Mesodermal cell (in vitro differentiated cells): ENCODE measurements around the gene MGLL.

Experiments used
- H3K27ac ChIP-seq: 2 replicates; pipeline ENCODE4 v1.7.0; 2013; ENCODE audit warnings: mild to moderate bottlenecking, low read depth, low read length, moderate library complexity; ENCODE audit not compliant: severe bottlenecking
- H3K36me3 ChIP-seq: 2 replicates; pipeline ENCODE4 v1.7.1; 2013; ENCODE audit warnings: mild to moderate bottlenecking, low read length, moderate library complexity; ENCODE audit not compliant: control insufficient read depth, insufficient read depth
- H3K4me1 ChIP-seq: one replicate; pipeline ENCODE4 v1.7.1; 2013; ENCODE audit warnings: mild to moderate bottlenecking, low read length; ENCODE audit not compliant: insufficient read depth, control insufficient read depth, poor library complexity, severe bottlenecking
- H3K4me3 ChIP-seq: 2 replicates; pipeline ENCODE4 v1.7.0; 2013; ENCODE audit warnings: low read length, control low read depth, mild to moderate bottlenecking; ENCODE audit not compliant: insufficient read depth, poor library complexity, severe bottlenecking; ENCODE audit errors: extremely low read depth
- H3K9me3 ChIP-seq: 2 replicates; pipeline ENCODE4 v1.7.1; 2013; ENCODE audit warnings: mild to moderate bottlenecking, low read length, moderate library complexity; ENCODE audit not compliant: control insufficient read depth
- WGBS, 2 experiments: methylation state at CpG; one replicate each; pipeline ENCODE4 v1.1.5; 2013; ENCODE audit warnings: missing lambda C conversion rate in 2 of 2; ENCODE audit not compliant: insufficient coverage in 2 of 2; 5-methylcytosine and 5-hydroxymethylcytosine counted together

Gene MGLL

DNA sequence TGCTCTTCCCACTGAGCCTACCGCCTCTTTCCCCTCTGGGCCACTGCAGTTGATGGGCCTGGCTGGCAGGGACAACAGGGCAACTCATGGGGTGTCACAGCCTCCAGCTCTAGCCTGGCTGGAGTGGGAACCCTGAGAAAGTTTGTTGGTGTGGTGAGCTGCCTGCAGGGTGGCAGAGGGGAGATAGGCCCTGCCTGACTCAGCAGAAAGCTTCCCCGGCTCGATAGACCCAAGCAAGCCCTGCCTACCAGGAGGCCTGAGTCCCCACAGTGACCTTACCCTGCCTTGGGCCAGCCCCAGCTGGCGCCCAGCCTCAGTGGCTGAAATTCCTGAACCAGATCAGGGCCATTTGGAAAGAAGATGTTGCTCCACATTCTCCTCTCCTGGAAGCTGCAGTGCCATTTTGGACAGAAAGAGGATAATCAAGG, 120.2 kb downstream of the MGLL start:
- Histone ChIP-seq H3K4me3 (no peak overlapping the region), H3K4me1 (peaks cover 6% of the 10 kb centered on the region), H3K9me3 (no peaks in the 10 kb centered on the region), H3K36me3 (no peaks in the 10 kb centered on the region), H3K27ac (no peak overlapping the region)
- 82 to 91% methylated on average over 4 of the region's 4 CpGs for WGBS, 2 experiments

DNA sequence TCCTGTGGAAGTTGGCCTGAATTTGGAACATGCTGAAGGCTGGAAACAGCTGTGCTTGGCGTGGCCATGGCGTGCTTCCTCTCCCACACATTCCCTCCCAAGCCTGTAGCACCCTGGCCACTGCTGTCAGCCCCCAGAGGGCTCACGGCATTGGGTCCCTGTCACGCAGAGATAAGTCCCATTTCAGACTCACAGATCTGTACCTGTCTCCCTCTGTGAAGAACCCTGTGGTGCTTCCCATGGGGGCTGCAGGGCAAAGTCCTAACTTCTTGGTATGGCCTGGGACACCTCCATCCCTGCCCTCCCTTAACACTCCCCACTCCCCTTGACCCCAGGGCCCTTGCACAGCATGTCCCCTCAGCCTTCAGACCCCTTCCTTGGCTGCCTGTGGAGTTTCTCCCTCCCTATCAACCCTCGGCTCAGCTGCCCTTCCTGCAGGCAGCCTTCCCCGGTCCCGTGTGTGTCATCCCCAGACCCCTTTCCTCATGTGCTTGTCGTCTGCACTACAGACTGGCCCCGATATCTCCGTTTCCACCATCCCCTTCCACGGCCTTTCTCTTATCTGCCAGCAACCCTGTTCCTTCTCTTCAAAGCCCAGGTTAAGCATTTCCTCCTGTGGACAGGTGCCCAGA, 120.9 kb downstream of the MGLL start:
- no peaks in the 10 kb centered on the region for H3K36me3 ChIP-seq
- no peak overlapping the region for H3K27ac ChIP-seq
- 88 to 93% methylated on average over 9 to 11 of the region's 11 CpGs for WGBS, 2 experiments
- peaks cover 11% of the 10 kb centered on the region for H3K4me1 ChIP-seq
- H3K4me3 ChIP-seq: no peak overlapping the region
- no peaks in the 10 kb centered on the region for H3K9me3 ChIP-seq

DNA sequence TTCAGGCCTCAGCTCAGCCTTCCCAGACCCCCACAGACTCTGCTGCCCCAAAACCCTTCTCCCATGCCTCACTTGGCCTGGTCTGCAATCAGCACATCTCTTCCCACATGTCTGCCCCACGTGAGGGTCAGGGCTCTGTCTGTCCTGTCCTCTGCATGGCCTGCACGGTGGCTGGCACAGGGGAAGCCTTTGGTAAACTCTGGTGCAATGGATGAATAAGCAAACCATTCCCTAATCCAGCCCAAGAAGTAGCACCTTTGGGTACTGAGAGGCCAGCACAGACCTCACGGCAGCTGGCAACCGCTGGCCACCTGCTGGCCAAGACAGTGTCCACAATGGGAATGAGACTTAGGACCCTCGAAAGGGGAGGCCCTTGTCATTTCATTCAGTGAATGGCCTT, 121.9 kb downstream of the MGLL start:
- 82 to 92% methylated on average over 4 to 5 of the region's 5 CpGs for WGBS, 2 experiments
- no peaks in the 10 kb centered on the region for H3K36me3 ChIP-seq
- H3K4me3 ChIP-seq: no peak overlapping the region
- no peak overlapping the region for H3K27ac ChIP-seq
- H3K9me3 ChIP-seq: no peaks in the 10 kb centered on the region
- H3K4me1 ChIP-seq: peaks cover 11% of the 10 kb centered on the region

DNA sequence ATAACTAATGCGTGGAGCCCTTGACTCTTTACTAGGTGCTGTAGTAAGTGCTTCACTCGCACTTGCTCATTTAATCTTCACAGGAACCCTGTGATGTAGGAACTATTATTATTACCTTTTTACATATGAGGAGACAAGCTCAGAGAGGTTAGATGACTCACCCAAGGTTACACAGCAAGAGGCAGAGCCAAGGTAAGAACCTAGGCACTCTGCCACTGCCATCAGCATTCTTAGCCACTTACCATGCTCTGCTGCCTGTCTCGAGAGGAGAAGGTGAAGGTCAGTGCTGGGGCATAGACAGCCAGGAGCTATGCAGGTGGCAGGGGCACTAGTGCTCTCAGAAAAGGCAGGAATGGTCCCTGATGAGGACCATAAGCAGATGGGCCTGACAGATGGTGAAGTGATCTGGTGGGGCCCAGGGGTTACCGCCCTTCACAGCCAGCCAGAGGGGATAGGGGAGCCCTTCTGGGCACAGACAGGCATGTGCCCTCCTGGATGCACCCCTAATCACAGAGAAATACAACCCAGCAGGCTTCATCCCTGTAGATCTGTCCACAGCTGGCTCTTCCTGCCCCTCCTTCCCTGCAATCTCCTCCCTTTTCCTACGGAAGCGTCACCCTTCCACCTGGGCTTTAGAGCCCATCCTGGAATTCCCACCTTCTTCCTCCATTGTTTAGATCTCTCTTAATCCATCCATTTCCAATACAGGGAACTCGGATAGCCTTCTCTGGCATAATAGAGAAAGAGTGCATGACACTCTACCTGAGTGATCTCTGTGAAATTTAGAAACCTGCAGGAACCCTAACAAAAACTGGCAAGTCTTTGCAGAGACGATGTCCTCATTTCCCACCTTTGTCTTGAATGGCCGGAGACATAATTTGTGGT, 122.7 kb downstream of the MGLL start:
- H3K27ac ChIP-seq: no peak overlapping the region
- H3K9me3 ChIP-seq: no peaks in the 10 kb centered on the region
- peaks cover 11% of the 10 kb centered on the region for H3K4me1 ChIP-seq
- H3K4me3 ChIP-seq: no peak overlapping the region
- WGBS, 2 experiments: 80 to 92% methylated on average over 5 to 6 of the region's 9 CpGs
- H3K36me3 ChIP-seq: no peaks in the 10 kb centered on the region

DNA sequence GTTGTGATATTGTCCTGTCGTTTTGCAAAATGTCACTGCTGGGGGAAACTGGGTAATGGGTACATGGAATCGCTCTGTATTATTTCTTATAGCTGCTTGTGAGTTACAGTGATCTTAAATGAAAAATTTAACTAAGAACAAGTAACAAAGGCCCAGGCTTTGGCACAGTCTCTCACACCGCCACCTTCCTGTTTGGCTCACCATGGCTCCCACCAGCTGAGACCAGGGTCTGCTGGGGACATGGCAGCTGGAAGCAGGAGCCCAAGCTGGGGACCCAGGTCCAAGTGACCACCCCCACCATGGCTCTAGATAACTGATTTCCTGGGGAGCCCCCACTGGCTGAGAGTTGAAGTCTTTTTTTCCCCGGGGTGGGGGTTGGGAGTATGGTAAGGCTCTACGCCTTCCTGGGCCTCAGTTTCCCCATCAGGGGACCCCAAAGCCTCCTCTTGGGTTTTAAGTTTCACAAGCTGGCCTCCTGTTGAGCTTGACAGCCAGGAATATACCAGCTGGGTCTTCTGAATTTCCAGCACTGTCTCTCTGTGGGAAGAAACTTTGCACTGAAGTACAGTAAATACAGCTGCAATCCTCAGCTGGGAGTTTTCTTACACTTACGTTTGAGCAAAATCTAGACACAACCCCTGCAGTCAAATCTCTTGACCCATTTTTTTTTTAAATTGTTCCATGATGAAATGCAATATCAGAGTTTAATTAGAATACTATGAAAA, 123.5 kb downstream of the MGLL start:
- no peak overlapping the region for H3K27ac ChIP-seq
- no peaks in the 10 kb centered on the region for H3K36me3 ChIP-seq
- peaks cover 11% of the 10 kb centered on the region for H3K4me1 ChIP-seq
- H3K9me3 ChIP-seq: no peaks in the 10 kb centered on the region
- 91 to 100% methylated on average over 1 to 4 of the region's 6 CpGs for WGBS, 2 experiments
- no peak overlapping the region for H3K4me3 ChIP-seq

DNA sequence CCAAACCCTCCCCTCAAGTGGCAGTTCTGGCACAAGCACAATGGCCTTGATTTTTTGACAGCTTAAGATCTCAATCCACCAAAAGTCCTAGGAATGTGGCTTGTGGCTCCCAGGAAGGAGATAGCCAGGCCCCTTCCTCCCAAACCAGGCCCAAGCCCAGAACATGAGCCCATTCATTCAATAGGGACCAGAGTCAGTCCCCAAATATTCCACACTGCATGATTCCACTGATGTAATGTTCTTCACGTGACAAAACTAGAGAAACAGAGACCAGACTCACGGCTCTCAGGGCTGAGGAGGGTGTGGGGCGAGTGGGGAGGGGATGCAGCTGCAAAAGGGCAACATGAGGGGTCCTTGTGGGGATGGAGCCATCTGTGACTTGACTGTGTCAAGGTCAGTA, 124.0 kb downstream of the MGLL start:
- WGBS, 2 experiments: 94 to 100% methylated on average over 3 of the region's 3 CpGs
- H3K27ac ChIP-seq: peak overlapping the region; percentile 23
- H3K36me3 ChIP-seq: no peaks in the 10 kb centered on the region
- peaks cover 11% of the 10 kb centered on the region for H3K4me1 ChIP-seq
- no peaks in the 10 kb centered on the region for H3K9me3 ChIP-seq
- H3K4me3 ChIP-seq: no peak overlapping the region

DNA sequence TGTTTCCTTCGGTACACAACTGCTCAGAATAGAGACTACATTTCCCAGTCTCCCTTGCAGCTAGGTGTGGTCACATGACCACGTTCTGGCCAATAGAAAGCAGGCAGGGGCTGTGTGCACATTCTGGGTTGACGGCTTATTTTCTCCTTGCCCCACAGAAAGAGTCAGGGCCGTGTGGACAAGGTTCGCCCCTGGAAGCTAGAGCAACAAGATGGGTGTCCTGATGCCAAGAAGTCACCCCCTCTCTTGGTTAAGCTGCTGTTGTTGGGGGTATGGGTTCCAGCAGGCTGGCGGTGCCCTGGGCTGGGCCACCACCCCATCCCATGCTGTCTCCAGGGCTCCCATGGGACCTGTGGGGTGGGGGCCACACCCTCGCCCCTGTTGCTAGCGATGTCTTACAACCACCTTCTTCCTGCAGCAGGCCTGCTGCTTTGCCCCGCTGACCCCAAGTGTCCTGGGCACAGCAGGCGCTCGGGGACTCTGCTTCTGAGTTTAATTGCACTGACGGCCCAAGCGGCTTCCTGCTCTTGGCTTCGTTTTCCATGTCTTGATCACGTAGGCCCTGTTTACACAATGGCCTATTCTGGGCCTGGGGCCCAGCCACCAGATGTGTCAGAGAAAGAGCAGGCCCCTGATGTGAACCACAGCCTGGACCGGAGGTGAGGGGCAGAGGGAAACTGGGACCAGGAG, 124.6 kb downstream of the MGLL start:
- Histone ChIP-seq H3K4me1 (peaks cover 11% of the 10 kb centered on the region), H3K4me3 (no peak overlapping the region), H3K9me3 (no peaks in the 10 kb centered on the region), H3K36me3 (no peaks in the 10 kb centered on the region), H3K27ac (peak overlapping the region; percentile 23)
- 62 to 75% methylated on average over 10 to 14 of the region's 16 CpGs for WGBS, 2 experiments

DNA sequence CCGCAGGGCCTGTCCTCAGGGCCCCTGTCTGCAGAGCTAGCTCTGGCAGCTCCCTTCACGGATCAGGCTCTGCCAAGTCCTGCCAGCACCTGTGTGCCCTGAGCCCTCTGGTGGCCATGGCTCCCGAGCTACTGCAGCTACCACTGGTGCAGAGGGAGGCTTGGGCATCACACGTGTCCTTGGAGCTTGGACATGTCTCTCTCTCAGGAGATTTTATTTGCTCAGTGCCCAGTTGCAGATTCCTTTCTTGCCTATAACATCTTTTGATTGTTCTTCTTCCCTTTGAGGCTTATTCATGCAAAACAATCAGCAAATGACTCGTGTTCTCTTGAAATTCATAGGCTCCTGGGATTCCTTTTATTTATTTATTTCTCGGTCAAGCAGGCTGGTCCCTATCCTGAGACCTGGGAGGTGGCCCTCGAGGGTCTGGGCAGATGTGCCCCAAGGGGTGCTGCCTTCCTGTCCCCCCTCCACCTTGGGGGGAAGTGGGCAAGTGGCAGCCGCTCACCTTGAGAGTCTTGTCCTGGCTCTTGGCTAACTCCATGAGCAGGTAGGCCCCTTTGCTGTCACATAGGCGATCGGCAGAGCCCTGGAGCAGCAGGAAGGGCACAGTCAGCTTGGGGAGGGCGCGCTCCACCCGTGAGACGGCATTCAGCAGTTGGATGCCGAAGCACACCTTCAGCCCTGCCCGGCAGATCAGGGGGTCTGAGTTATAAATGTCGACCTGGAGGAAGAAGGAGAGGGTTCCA, 127.7 kb downstream of the MGLL start:
- Histone ChIP-seq H3K27ac (no peak overlapping the region), H3K36me3 (no peaks in the 10 kb centered on the region), H3K4me3 (no peak overlapping the region), H3K9me3 (no peaks in the 10 kb centered on the region), H3K4me1 (peaks cover 30% of the 10 kb centered on the region)
- WGBS, 2 experiments: 79 to 84% methylated on average over 16 to 17 of the region's 17 CpGs

DNA sequence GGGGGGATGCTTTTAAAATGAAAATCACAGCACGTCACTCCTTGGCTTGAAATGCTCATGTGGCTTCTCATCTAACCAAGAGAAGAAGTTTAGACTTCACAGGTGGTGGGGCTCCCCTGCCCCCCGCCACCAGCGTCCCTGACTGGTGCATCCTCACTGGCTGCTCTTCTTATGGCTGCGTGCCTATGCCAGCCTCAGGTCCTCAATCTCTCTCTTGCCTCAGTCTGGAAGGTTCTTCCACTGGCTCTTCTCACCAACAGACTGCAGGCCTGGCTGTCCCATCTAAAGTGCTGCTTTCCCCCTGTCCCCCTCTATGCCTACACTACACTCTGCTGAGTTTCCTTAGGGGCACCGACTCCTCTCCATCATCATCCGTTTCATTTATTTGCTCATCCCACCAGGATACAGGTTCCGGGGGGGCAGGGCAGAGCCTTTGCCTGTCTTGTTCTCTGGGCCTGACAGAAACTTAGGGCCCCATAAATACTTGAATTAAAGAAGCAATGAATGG, 128.9 kb downstream of the MGLL start:
- no peaks in the 10 kb centered on the region for H3K9me3 ChIP-seq
- WGBS, 2 experiments: 91 to 94% methylated on average over 4 to 7 of the region's 7 CpGs
- H3K4me3 ChIP-seq: no peak overlapping the region
- peaks cover 42% of the 10 kb centered on the region for H3K4me1 ChIP-seq
- H3K36me3 ChIP-seq: no peaks in the 10 kb centered on the region
- H3K27ac ChIP-seq: no peak overlapping the region
